Measurements from ENCODE around the gene PLCH1. TPM values are rescaled to one million over a fixed set of nuclear protein-coding genes. Genes with fewer than 3 reads are reported as not detected.

PLCH1 gene
- total RNA-seq, 1 donor from 2014 or later = not detected

GRCh38 chr3:155741101-155741500 lies 3.8 kb downstream of the PLCH1 start:
- Mint-ChIP-seq H3K9me3 (ENCODE audit: unreplicated experiment) (no peaks in the 10 kb centered on the region), H3K27ac (ENCODE audit: unreplicated experiment) (no peak overlapping the region), H3K36me3 (ENCODE audit: unreplicated experiment) (no peaks in the 10 kb centered on the region), H3K4me3 (ENCODE audit: unreplicated experiment) (no peak overlapping the region), H3K27me3 (ENCODE audit: unreplicated experiment) (peaks cover 71% of the 10 kb centered on the region), H3K4me1 (ENCODE audit: unreplicated experiment) (peaks cover 19% of the 10 kb centered on the region)
- no peak for DNase-seq (ENCODE audit: extremely low spot score, unreplicated experiment)
- TF ChIP-seq CTCF (IDR thresholded peaks at IDR 0.05) = no peak

- TF ChIP-seq CTCF (IDR thresholded peaks at IDR 0.05) = peak; percentile 20
- Mint-ChIP-seq H3K4me3 (ENCODE audit: unreplicated experiment) (no peak overlapping the region), H3K4me1 (ENCODE audit: unreplicated experiment) (peaks cover 8% of the 10 kb centered on the region), H3K36me3 (ENCODE audit: unreplicated experiment) (no peaks in the 10 kb centered on the region), H3K27me3 (ENCODE audit: unreplicated experiment) (peaks cover 60% of the 10 kb centered on the region), H3K9me3 (ENCODE audit: unreplicated experiment) (no peaks in the 10 kb centered on the region), H3K27ac (ENCODE audit: unreplicated experiment) (no peak overlapping the region)
- no peak for DNase-seq (ENCODE audit: extremely low spot score, unreplicated experiment)
Measured at GRCh38 chr3:155739154-155739553, 5.7 kb downstream of the PLCH1 start.

- DNase-seq (ENCODE audit: extremely low spot score, unreplicated experiment) = no peak
- Mint-ChIP-seq H3K36me3 (ENCODE audit: unreplicated experiment) (no peaks in the 10 kb centered on the region), H3K4me1 (ENCODE audit: unreplicated experiment) (peaks cover 5% of the 10 kb centered on the region), H3K4me3 (ENCODE audit: unreplicated experiment) (no peak overlapping the region), H3K27me3 (ENCODE audit: unreplicated experiment) (peaks cover 59% of the 10 kb centered on the region), H3K9me3 (ENCODE audit: unreplicated experiment) (no peaks in the 10 kb centered on the region), H3K27ac (ENCODE audit: unreplicated experiment) (no peak overlapping the region)
- TF ChIP-seq CTCF (IDR thresholded peaks at IDR 0.05) = no peak
Measured at GRCh38 chr3:155738580-155739076, 6.2 kb downstream of the PLCH1 start.

- Mint-ChIP-seq H3K27me3 (ENCODE audit: unreplicated experiment) (peaks cover 61% of the 10 kb centered on the region), H3K27ac (ENCODE audit: unreplicated experiment) (no peak overlapping the region), H3K4me1 (ENCODE audit: unreplicated experiment) (peaks cover 4% of the 10 kb centered on the region), H3K4me3 (ENCODE audit: unreplicated experiment) (no peak overlapping the region), H3K36me3 (ENCODE audit: unreplicated experiment) (no peaks in the 10 kb centered on the region), H3K9me3 (ENCODE audit: unreplicated experiment) (no peaks in the 10 kb centered on the region)
- no peak for TF ChIP-seq CTCF (IDR thresholded peaks at IDR 0.05)
- no peak for DNase-seq (ENCODE audit: extremely low spot score, unreplicated experiment)
Measured at GRCh38 chr3:155737844-155738460, 6.9 kb downstream of the PLCH1 start.

GRCh38 chr3:155736381-155736780 lies 8.5 kb downstream of the PLCH1 start:
- H3K36me3 Mint-ChIP-seq (ENCODE audit: unreplicated experiment) = no peaks in the 10 kb centered on the region

More at GRCh38 chr3:155736381-155736780, 8.5 kb downstream of the PLCH1 start:
- Mint-ChIP-seq H3K27ac (ENCODE audit: unreplicated experiment) (no peak overlapping the region), H3K4me3 (ENCODE audit: unreplicated experiment) (no peak overlapping the region), H3K4me1 (ENCODE audit: unreplicated experiment) (peaks cover 4% of the 10 kb centered on the region), H3K27me3 (ENCODE audit: unreplicated experiment) (peaks cover 51% of the 10 kb centered on the region), H3K9me3 (ENCODE audit: unreplicated experiment) (no peaks in the 10 kb centered on the region)
- TF ChIP-seq CTCF (IDR thresholded peaks at IDR 0.05) = no peak
- no peak for DNase-seq (ENCODE audit: extremely low spot score, unreplicated experiment)

Data from osteocyte (in vitro differentiated cells).